Activated T-cell treated with anti-CD3 and anti-CD28 coated beads, Interleukin-2, amount 50 U/mL, for 48 hours (primary cell): ENCODE results near the gene OR5B3.
"Not testable (repeated sequence)": the region's sequence is repeated elsewhere in the genome, so short reads cannot be mapped to it uniquely, and the experiment has no call there.

Source experiments
- DNase-seq, 2 experiments: peaks; one replicate each; pipeline ENCODE4 v3.0.0-alpha.2; 2020

OR5B3 gene

GRCh38 chr11:58406774-58407173 lies at the start of gene OR5B3:
Gene OR5B3 (minus strand): TSS chr11:58406874. CDS start chr11:58403409, 3,465 bp downstream.
- DNase-seq = no peak

- DNase-seq = no peak
These were observed 44.9 kb upstream of the OR5B3 start for GRCh38 chr11:58451585-58451984.

- no peak for DNase-seq
These were observed 39.6 kb upstream of the OR5B3 start for GRCh38 chr11:58446294-58446693.

GRCh38 chr11:58444300-58444699 lies 37.6 kb upstream of the OR5B3 start:
- no peak for DNase-seq

- no peak for DNase-seq
These were observed 35.5 kb upstream of the OR5B3 start, which contains the start of gene OR5B12 for GRCh38 chr11:58442136-58442535. Gene OR5B12 (minus strand): TSS chr11:58442236. CDS start chr11:58440151, 2,085 bp downstream.

GRCh38 chr11:58438486-58438885 lies 31.8 kb upstream of the OR5B3 start:
- no peak for DNase-seq

GRCh38 chr11:58434217-58434616 lies 27.5 kb upstream of the OR5B3 start:
- DNase-seq = no peak

- no peak for DNase-seq
These were observed 27.0 kb upstream of the OR5B3 start for GRCh38 chr11:58433638-58434203.

GRCh38 chr11:58429273-58429672 lies 22.6 kb upstream of the OR5B3 start:
- no peak for DNase-seq

- no peak for DNase-seq
These were observed 21.3 kb upstream of the OR5B3 start, which contains the start of gene OR5B2 for GRCh38 chr11:58428021-58428420. Gene OR5B2 (minus strand): TSS chr11:58428121. CDS start chr11:58423261, 4,860 bp downstream.

- DNase-seq = not testable (repeated sequence)
These were observed 7.1 kb downstream of the OR5B3 start for GRCh38 chr11:58399622-58400021.

- no peak for DNase-seq
These were observed 11.1 kb downstream of the OR5B3 start for GRCh38 chr11:58395581-58395980.

GRCh38 chr11:58394195-58394594 lies 12.5 kb downstream of the OR5B3 start:
- DNase-seq = no peak

GRCh38 chr11:58392746-58393145 lies 13.9 kb downstream of the OR5B3 start:
- DNase-seq = no peak

- DNase-seq = no peak
These were observed 14.8 kb downstream of the OR5B3 start for GRCh38 chr11:58391879-58392278.

- no peak for DNase-seq
These were observed 16.1 kb downstream of the OR5B3 start for GRCh38 chr11:58390551-58391063.

- no peak for DNase-seq
These were observed 47.7 kb downstream of the OR5B3 start, which contains the start of gene OR5B17 for GRCh38 chr11:58358969-58359368. Gene OR5B17 (minus strand): TSS chr11:58359069. CDS start chr11:58359069, 0 bp downstream.

GRCh38 chr11:58354727-58355126 lies 51.9 kb downstream of the OR5B3 start:
- no peak for DNase-seq
